Measurements from ENCODE around the gene RASA3. TPM values are rescaled to one million over a fixed set of nuclear protein-coding genes. Genes with fewer than 3 reads are reported as not detected.

The RASA3 gene
- total RNA-seq, 1 experiment from 2014 or later = 22.3 TPM

GRCh38 chr13:113995051-113995601 lies 137.3 kb downstream of the RASA3 start:
- ATAC-seq (no peak), DNase-seq (ENCODE audit: low spot score) (no peak)
- Mint-ChIP-seq H3K27me3 (ENCODE audit: low read depth) (no peaks in the 10 kb centered on the region), H3K4me3 (no peak overlapping the region), H3K36me3 (peaks cover 27% of the 10 kb centered on the region), H3K9me3 (peaks cover 14% of the 10 kb centered on the region), H3K27ac (no peak overlapping the region), H3K4me1 (no peaks in the 10 kb centered on the region)
- TF ChIP-seq USF2 (CRISPR knock-in tag; IDR thresholded peaks at IDR 0.05) = peak; percentile 50; the same call in 1 of the 2 replicates
- TF ChIP-seq GTF2I (CRISPR knock-in tag; conservative IDR thresholded peaks at IDR 0.05) = no peak
- no peak for TF ChIP-seq CBFB (CRISPR knock-in tag; IDR thresholded peaks at IDR 0.05; ENCODE audit: low read depth)
- no peak for TF ChIP-seq JUN (CRISPR knock-in tag; IDR thresholded peaks at IDR 0.05)
- TF ChIP-seq ZNF423 (CRISPR knock-in tag; IDR thresholded peaks at IDR 0.05) = peak; percentile 25; the same call in 1 of the 2 replicates
- TF ChIP-seq, protein P1, sequence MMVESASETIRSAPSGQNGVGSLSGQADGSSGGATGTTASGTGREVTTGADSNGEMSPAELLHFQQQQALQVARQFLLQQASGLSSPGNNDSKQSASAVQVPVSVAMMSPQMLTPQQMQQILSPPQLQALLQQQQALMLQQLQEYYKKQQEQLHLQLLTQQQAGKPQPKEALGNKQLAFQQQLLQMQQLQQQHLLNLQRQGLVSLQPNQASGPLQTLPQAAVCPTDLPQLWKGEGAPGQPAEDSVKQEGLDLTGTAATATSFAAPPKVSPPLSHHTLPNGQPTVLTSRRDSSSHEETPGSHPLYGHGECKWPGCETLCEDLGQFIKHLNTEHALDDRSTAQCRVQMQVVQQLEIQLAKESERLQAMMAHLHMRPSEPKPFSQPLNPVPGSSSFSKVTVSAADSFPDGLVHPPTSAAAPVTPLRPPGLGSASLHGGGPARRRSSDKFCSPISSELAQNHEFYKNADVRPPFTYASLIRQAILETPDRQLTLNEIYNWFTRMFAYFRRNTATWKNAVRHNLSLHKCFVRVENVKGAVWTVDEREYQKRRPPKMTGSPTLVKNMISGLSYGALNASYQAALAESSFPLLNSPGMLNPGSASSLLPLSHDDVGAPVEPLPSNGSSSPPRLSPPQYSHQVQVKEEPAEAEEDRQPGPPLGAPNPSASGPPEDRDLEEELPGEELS (CRISPR knock-in tag; IDR thresholded peaks at IDR 0.05) = no peak
- TF ChIP-seq PREB (CRISPR knock-in tag; IDR thresholded peaks at IDR 0.05; ENCODE audit: borderline replicate concordance) = no peak
- POLR2A ChIA-PET = interaction anchor here (0.6 kb wide), 1 partner anchor 92 kb away, joined by 3 read pairs; no protein-coding TSS in a partner anchor
- CTCF ChIA-PET = interaction anchor here (0.5 kb wide), 1 partner anchor 405 kb away, joined by 5 read pairs; no protein-coding TSS in a partner anchor

DNA sequence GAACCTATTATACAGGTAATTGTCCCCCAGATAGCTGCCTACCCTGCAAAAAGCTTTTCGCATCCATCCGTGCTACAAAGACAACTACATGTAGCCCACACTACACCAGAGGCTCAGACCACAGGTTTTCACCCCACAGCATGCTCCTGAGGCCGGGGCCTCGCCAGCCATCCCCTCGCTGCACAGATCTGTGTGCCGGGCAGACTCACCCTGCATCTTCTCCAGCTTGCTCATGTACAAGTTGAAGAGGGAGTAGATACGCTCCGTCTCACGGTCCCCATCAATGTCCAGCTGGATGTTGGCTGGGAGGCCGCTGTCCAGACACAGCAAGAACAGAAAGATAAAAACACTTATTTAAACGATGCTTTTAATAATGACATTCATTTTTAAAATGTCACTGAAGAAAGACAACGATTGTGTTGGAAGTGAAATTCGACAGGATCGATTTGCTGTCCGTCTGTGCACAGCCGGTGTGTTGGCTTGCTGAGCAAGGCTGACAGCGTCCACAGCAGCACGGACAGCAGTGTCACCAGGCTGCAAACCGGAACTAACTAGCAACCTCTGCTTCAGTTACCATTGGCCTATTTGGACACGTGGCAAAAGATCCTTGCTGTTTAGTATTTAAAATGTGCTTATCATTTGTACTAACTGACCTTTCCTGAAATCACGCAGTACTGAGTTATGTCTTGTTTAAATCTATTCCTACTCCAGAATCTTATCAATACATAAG lies 140.0 kb downstream of the RASA3 start:
- Mint-ChIP-seq H3K4me3 (no peak overlapping the region), H3K4me1 (no peaks in the 10 kb centered on the region), H3K27me3 (ENCODE audit: low read depth) (no peaks in the 10 kb centered on the region), H3K27ac (peak overlapping the region; percentile 41; the same call in 1 of the 2 replicates), H3K9me3 (peaks cover 30% of the 10 kb centered on the region), H3K36me3 (peaks cover 39% of the 10 kb centered on the region)
- TF ChIP-seq NFYB (CRISPR knock-in tag; conservative IDR thresholded peaks at IDR 0.05; ENCODE audit: low read depth) (no peak), ZNF396 (CRISPR knock-in tag; IDR thresholded peaks at IDR 0.05; ENCODE audit: borderline replicate concordance) (no peak), USF2 (CRISPR knock-in tag; IDR thresholded peaks at IDR 0.05) (no peak), FOXP1 (CRISPR knock-in tag; IDR thresholded peaks at IDR 0.05; ENCODE audit: borderline replicate concordance) (no peak), OVOL2 (CRISPR knock-in tag; IDR thresholded peaks at IDR 0.05; ENCODE audit: borderline replicate concordance) (no peak), ZNF423 (CRISPR knock-in tag; IDR thresholded peaks at IDR 0.05) (no peak), ATF3 (CRISPR knock-in tag; conservative IDR thresholded peaks at IDR 0.05) (no peak), E2F4 (CRISPR knock-in tag; IDR thresholded peaks at IDR 0.05; ENCODE audit: borderline replicate concordance, low read depth) (no peak), NR1H2 (CRISPR knock-in tag; IDR thresholded peaks at IDR 0.05) (no peak)
- ATAC-seq (no peak), DNase-seq (ENCODE audit: low spot score) (no peak)
- ChIA-PET CTCF (no interaction called here), POLR2A (no interaction called here)
